Neural cell (in vitro differentiated cells): ENCODE data around the gene MTMR3.

Experiments used
- EP300 ChIP-seq: fragments of 450-650 bp; conservative IDR thresholded peaks from 2 replicates; pipeline ENCODE4 v1.6.1; 2014; ENCODE audit warnings: antibody characterized with exemption, mild to moderate bottlenecking, moderate library complexity; ENCODE audit not compliant: poor library complexity, severe bottlenecking
- MXI1 ChIP-seq: fragments of 450-650 bp; conservative IDR thresholded peaks from 2 replicates; pipeline ENCODE4 v1.6.1; 2014; ENCODE audit warnings: antibody characterized with exemption, mild to moderate bottlenecking; ENCODE audit not compliant: poor library complexity, severe bottlenecking
- POLR2AphosphoS5 ChIP-seq: IDR thresholded peaks from 2 replicates; pipeline ENCODE4 v1.6.1; 2012
- RAD21 ChIP-seq: fragments of 450-650 bp; conservative IDR thresholded peaks from 2 replicates; pipeline ENCODE4 v1.6.1; 2014; ENCODE audit warnings: antibody characterized with exemption, mild to moderate bottlenecking, moderate library complexity
- TF ChIP-seq, protein P1 (sequence below): fragments of 450-650 bp; IDR thresholded peaks from 2 replicates; pipeline ENCODE4 v1.5.1; 2014; ENCODE audit warnings: antibody characterized with exemption, mild to moderate bottlenecking, moderate library complexity; ENCODE audit not compliant: poor library complexity, severe bottlenecking

DNA sequence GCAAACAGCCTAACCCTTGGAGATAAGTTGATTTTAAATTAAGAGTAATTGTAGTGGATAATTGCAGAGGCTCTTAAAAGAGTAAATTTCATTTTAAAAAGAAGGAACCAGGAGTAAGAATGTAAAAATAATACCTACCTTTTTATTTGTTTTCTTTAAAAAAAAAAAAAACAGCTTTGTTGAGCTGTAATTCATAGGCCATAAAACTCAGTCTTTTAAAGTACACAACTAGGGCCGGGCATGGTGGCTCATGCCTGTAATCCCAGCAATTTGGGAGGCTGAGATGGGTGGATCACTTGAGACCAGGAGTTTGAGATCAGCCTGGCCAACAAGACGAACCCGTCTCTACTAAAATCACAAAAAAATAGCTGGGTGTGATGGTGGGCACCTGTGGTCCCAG lies 42.4 kb downstream of the MTMR3 start:
- TF ChIP-seq, protein P1, sequence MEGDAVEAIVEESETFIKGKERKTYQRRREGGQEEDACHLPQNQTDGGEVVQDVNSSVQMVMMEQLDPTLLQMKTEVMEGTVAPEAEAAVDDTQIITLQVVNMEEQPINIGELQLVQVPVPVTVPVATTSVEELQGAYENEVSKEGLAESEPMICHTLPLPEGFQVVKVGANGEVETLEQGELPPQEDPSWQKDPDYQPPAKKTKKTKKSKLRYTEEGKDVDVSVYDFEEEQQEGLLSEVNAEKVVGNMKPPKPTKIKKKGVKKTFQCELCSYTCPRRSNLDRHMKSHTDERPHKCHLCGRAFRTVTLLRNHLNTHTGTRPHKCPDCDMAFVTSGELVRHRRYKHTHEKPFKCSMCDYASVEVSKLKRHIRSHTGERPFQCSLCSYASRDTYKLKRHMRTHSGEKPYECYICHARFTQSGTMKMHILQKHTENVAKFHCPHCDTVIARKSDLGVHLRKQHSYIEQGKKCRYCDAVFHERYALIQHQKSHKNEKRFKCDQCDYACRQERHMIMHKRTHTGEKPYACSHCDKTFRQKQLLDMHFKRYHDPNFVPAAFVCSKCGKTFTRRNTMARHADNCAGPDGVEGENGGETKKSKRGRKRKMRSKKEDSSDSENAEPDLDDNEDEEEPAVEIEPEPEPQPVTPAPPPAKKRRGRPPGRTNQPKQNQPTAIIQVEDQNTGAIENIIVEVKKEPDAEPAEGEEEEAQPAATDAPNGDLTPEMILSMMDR, result no peak
- no peak for TF ChIP-seq EP300
- no peak for TF ChIP-seq RAD21
- TF ChIP-seq MXI1, result no peak
- TF ChIP-seq POLR2AphosphoS5, result no peak
